ENCODE measurements around the gene DARS1.
"Not testable (repeated sequence)": the region's sequence is repeated elsewhere in the genome, so short reads cannot be mapped to it uniquely, and the experiment has no call there.

The DARS1 gene

DNA sequence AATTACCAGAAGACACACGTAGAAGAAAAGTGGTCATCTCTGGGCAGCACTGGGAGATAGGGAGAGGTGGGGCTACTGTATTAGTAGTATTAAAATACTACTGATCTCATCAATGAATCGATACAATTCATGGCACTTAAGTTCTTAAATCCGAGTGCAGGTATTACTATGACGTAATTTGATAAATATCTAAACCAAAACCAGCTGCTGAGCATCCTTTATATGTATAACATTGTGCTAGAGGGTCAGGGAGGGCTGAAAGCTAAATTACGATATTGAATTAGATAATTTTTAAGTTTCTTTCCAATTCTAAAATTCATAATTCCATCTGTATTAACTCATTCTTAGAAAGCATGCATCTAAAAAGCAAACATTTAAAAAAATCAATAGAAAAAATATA lies 25.3 kb downstream of the DARS1 start:
- TF ChIP-seq, protein P1, sequence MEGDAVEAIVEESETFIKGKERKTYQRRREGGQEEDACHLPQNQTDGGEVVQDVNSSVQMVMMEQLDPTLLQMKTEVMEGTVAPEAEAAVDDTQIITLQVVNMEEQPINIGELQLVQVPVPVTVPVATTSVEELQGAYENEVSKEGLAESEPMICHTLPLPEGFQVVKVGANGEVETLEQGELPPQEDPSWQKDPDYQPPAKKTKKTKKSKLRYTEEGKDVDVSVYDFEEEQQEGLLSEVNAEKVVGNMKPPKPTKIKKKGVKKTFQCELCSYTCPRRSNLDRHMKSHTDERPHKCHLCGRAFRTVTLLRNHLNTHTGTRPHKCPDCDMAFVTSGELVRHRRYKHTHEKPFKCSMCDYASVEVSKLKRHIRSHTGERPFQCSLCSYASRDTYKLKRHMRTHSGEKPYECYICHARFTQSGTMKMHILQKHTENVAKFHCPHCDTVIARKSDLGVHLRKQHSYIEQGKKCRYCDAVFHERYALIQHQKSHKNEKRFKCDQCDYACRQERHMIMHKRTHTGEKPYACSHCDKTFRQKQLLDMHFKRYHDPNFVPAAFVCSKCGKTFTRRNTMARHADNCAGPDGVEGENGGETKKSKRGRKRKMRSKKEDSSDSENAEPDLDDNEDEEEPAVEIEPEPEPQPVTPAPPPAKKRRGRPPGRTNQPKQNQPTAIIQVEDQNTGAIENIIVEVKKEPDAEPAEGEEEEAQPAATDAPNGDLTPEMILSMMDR (conservative IDR thresholded peaks at IDR 0.05; ENCODE audit: low read depth, low read length): no peak

DNA sequence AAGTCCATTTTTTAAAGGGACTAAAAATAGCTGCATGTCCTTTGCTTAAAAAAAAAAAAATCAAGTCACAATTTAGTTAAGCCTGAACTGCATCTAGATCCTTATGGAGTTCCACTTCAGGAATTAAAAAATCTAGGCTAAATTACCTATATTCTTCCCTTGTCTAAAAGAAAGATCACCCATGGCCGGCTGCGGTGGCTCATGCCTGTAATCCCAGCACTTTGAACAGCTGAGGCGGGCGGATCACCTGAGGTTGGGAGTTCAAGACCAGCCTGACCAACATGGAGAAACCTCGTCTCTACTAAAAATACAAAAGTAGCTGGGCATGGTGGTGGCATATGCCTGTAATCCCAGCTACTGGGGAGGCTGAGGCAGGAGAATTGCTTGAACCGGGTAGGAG lies 26.5 kb downstream of the DARS1 start:
- not testable (repeated sequence) for H3K4me3 ChIP-seq (ENCODE audit: low read depth, low read length); DNase-seq (ENCODE audit: low read depth)

More for the DNA sequence above, 25.3 kb downstream of the DARS1 start:
- H3K4me3 ChIP-seq (ENCODE audit: low read depth, low read length): no peak overlapping the region
- DNase-seq (ENCODE audit: low read depth): no peak

DNA sequence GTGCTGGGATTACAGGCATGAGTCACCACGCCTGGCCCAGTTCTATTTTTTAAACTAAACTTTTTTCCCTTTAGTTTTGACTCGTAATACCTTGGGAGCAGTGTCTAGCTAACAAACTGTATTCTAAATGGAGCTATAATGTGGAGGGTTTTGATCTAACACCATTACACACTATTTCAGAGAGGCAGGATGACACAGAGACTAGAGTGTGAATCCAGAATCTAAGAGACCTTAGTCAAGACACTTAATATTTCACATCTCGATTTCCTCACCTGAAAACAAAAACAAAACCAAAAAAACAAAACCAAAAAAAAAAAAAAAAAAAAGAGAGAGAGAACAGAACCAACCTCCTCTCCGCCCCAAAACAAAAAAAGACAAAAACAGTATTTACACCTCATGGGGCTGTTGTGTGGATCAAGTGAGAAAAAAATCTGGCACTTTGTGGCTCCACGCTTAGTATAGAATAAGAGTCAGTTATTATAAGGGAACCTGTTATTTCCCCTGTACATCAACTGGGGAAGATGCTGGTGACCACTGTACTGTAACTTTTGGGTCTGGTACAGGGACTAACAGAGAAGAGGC lies 31.3 kb downstream of the DARS1 start:
- DNase-seq (ENCODE audit: low read depth): no peak
- TF ChIP-seq, protein P1 (conservative IDR thresholded peaks at IDR 0.05; ENCODE audit: low read depth, low read length): no peak
- H3K4me3 ChIP-seq (ENCODE audit: low read depth, low read length): no peak overlapping the region

DNA sequence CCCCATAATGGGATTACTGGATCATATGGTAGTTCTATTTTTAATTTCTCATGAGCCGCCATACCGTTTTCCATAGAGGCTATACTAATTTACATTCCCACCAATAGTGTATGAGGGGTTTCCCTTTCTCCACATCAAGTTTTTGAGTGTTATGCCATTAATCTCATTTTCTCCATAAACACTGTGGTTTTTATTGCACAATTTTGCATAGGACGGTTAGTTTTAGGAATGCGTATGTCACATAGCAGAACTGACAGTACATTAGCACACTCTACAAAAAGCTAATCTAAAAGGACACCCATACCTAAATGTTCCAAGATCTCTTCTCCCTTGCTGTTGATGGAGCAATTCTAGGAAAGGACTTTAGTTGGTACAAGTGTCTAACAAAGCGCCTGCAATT lies 32.5 kb downstream of the DARS1 start:
- DNase-seq (ENCODE audit: low read depth): peak; percentile 76
- no peak overlapping the region for H3K4me3 ChIP-seq (ENCODE audit: low read depth, low read length)
- TF ChIP-seq, protein P1 (conservative IDR thresholded peaks at IDR 0.05; ENCODE audit: low read depth, low read length): no peak

DNA sequence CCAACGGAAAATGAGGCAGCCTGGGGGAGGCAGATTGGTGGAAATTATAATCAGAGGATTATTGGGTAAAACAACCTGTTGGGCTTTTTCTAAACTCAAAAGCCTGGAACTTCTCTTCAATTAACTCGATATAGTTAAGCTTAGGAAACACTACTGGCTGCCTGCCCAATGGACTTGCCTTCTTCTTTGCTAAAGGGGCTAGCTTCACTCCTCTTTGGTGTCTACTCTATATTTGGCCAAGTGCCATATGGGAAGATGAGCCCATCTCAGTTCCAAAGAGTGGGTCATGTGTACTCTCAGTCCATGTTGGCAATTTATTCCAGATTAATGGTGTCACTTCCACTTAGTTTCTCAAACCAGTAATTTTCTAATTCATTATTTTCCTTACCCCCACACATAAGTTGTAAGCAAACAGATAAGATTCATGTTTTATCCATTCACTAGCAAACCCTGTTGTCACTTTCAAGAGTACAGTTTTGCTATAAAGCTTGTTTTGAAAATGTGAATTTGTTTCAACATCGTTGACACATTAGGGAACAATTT lies 34.3 kb downstream of the DARS1 start:
- no peak overlapping the region for H3K4me3 ChIP-seq (ENCODE audit: low read depth, low read length)
- TF ChIP-seq, protein P1 (conservative IDR thresholded peaks at IDR 0.05; ENCODE audit: low read depth, low read length): no peak
- peak; percentile 8 for DNase-seq (ENCODE audit: low read depth)

DNA sequence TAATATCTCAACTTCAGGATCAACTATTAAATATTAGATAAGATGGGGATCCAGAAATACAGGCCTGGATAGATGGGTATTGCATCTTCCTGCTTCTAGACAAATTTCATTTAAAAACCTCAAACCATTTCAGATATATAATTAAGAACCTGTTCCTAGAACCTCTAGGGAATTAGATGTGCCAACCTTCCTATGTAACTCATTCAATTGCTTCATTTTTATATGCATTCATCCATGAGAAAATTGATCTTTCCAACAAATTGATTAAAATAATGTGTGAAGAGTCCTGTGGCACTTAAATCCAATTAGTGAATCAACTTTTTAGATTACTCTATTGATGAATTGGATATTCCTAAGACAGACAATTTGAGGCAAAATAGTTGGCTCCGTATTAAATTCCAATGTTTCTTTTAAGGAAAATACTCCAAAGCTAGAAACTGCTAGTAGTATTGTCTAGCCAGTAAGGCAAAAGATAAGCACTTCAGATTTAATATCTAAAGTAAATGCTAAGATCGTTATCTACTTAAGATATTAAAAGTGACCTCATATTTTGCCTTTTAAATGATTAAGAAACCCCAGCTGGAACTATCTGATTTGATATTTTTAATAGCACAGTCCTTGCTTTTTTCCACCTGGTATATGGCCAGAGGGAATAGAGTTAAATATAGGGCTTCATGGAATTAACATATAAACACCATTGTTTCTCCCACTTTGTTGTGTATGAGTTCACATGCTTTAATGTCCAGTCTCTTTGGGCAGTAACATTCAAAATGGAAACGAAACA lies 35.8 kb downstream of the DARS1 start:
- DNase-seq (ENCODE audit: low read depth): no peak
- H3K4me3 ChIP-seq (ENCODE audit: low read depth, low read length): no peak overlapping the region
- TF ChIP-seq, protein P1 (conservative IDR thresholded peaks at IDR 0.05; ENCODE audit: low read depth, low read length): no peak

DNA sequence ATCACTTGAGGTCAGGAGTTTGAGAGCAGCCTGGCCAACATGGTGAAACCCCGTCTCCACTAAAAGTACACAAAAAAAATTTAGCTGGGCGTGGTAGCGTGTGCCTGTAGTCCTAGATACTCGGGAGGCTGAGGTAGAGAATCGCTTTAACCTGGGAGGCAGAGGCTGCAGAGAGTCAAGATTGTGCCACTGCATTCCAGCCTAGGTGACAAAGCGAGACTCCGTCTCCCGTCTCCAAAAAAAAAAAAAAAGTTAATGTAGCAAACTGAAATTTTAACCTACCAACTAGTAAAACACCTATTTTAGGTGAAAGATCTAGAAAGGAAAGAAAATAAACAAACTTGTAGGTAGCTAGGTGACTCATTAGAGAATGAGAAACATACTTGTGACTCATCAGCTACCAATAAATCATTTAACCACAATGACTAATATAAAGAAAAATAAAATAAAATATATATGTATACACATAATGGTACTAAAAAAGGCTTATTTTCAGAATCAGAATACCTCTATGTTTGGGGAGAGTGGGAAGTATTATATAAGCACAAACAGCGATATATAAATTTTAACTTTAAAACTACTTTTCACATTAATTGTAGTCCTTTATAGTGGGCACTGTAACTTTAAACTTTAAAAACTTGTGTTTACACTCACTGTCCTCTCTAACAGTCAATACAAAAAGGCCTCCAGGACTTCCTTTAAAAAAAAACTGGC lies 36.6 kb downstream of the DARS1 start:
- TF ChIP-seq, protein P1 (conservative IDR thresholded peaks at IDR 0.05; ENCODE audit: low read depth, low read length): no peak
- H3K4me3 ChIP-seq (ENCODE audit: low read depth, low read length): peak overlapping the region; percentile 6
- DNase-seq (ENCODE audit: low read depth): peak; percentile 65

Measured in choroid plexus epithelial cell (primary cell).